ENCODE measurements around the gene CGA.

DNA sequence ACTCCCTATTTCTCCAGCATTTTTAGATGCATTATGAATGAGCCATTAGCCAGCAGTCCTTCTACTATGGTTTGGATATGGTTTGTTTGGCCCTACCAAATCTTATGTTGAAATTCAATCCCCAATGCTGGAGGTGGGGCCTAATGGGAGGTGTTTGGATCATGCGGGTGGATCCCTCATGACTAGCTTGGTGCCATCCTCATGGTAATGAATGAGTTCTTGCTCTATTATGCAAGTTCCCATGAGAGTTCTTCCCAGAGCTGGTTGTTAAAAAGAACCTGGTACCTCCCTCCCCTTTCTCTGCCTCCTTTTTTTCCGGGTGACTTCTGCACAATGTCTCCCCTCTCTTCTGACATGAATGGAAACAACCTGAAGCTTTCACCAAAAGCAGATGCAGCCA, 6.2 kb upstream of the CGA start:
- TF ChIP-seq POLR2AphosphoS5 (IDR thresholded peaks at IDR 0.05; ENCODE audit: low read depth, low read length) (no peak), SIN3A (IDR thresholded peaks at IDR 0.05; ENCODE audit: borderline replicate concordance, insufficient read depth, low read length) (no peak), TAF1 (IDR thresholded peaks at IDR 0.05; ENCODE audit: borderline replicate concordance, insufficient read depth, low read length) (no peak)
- TF ChIP-seq, protein P1, sequence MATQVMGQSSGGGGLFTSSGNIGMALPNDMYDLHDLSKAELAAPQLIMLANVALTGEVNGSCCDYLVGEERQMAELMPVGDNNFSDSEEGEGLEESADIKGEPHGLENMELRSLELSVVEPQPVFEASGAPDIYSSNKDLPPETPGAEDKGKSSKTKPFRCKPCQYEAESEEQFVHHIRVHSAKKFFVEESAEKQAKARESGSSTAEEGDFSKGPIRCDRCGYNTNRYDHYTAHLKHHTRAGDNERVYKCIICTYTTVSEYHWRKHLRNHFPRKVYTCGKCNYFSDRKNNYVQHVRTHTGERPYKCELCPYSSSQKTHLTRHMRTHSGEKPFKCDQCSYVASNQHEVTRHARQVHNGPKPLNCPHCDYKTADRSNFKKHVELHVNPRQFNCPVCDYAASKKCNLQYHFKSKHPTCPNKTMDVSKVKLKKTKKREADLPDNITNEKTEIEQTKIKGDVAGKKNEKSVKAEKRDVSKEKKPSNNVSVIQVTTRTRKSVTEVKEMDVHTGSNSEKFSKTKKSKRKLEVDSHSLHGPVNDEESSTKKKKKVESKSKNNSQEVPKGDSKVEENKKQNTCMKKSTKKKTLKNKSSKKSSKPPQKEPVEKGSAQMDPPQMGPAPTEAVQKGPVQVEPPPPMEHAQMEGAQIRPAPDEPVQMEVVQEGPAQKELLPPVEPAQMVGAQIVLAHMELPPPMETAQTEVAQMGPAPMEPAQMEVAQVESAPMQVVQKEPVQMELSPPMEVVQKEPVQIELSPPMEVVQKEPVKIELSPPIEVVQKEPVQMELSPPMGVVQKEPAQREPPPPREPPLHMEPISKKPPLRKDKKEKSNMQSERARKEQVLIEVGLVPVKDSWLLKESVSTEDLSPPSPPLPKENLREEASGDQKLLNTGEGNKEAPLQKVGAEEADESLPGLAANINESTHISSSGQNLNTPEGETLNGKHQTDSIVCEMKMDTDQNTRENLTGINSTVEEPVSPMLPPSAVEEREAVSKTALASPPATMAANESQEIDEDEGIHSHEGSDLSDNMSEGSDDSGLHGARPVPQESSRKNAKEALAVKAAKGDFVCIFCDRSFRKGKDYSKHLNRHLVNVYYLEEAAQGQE (IDR thresholded peaks at IDR 0.05; ENCODE audit: insufficient read depth in 1 of 2, low read depth in 2 of 2, low read length in 2 of 2): no peak
